Activated T-helper 1 cell treated with Interleukin-2 at 50 U/mL for 16 hours (primary cell): ENCODE results near the gene MEI4.

Experiments used
- DNase-seq: peaks from one replicate; pipeline ENCODE4 v3.0.0-alpha.2; 2020; ENCODE audit warnings: low read depth

The MEI4 gene

DNA sequence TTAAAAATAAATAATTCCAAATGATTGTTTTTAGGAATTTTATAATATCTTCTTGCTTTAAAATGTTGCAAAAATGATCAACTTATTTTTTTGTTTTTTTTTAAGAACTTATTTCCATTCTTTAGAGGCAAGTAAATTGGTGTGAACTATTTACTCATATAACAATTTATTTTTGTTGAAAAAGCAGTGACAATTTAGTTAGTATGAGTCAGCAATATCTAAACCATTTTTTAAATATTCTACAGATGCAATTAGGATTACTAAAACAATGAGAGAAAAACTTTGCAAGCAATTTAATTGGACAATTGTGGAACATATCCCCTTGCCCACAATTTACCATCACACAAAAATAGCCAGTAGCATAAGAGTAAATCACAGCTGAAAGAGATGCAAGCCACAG lies 319.5 kb downstream of the MEI4 start:
- no peak for DNase-seq
